ENCODE results near the gene REX1BD. TPM values are rescaled to one million over a fixed set of nuclear protein-coding genes. Genes with fewer than 3 reads are reported as not detected.

The REX1BD gene
- total RNA-seq, 1 experiment from 2014 or later, result 39.9 TPM

DNA sequence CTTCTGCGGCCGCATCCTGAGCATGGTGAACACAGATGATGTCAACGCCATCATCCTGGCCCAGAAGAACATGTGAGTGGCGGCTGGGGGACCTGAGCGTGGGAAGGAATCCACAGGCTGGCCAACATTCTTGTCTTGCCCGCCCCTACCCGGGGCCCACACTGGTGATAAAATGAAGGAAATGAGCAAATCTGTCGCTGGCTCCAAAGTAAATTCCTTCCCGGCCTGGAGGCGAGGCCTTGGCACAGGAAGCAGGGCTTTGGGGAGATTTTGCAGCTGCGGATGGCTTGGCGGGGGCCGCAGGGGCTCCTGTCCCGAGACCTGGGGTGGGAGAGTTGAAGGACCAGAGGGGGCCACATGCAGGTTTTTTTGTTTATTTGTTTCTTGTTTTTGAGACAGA is 26.5 kb upstream of the REX1BD start:
- no peak for DNase-seq
- no TSS peak for BruUV-seq (replicated peaks)
- H3K27me3 Mint-ChIP-seq (ENCODE audit: unreplicated experiment), result no peaks in the 10 kb centered on the region
- intact Hi-C loops (cut with micrococcal nuclease; ENCODE audit: unreplicated experiment), result no loop called here
- CTCF ChIA-PET, result no interaction called here
- no peak overlapping the region for H3K4me3 Mint-ChIP-seq (ENCODE audit: low read depth, unreplicated experiment)
- TF ChIP-seq, protein P1, sequence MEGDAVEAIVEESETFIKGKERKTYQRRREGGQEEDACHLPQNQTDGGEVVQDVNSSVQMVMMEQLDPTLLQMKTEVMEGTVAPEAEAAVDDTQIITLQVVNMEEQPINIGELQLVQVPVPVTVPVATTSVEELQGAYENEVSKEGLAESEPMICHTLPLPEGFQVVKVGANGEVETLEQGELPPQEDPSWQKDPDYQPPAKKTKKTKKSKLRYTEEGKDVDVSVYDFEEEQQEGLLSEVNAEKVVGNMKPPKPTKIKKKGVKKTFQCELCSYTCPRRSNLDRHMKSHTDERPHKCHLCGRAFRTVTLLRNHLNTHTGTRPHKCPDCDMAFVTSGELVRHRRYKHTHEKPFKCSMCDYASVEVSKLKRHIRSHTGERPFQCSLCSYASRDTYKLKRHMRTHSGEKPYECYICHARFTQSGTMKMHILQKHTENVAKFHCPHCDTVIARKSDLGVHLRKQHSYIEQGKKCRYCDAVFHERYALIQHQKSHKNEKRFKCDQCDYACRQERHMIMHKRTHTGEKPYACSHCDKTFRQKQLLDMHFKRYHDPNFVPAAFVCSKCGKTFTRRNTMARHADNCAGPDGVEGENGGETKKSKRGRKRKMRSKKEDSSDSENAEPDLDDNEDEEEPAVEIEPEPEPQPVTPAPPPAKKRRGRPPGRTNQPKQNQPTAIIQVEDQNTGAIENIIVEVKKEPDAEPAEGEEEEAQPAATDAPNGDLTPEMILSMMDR (IDR thresholded peaks at IDR 0.05; ENCODE audit: unreplicated experiment), result no peak
- H3K9me3 Mint-ChIP-seq (ENCODE audit: low read depth, unreplicated experiment), result no peaks in the 10 kb centered on the region
- peaks cover 32% of the 10 kb centered on the region for H3K36me3 Mint-ChIP-seq (ENCODE audit: insufficient read depth, unreplicated experiment)
- H3K27ac Mint-ChIP-seq (ENCODE audit: unreplicated experiment), result no peak overlapping the region
- peaks cover 8% of the 10 kb centered on the region for H3K4me1 Mint-ChIP-seq (ENCODE audit: low read depth, unreplicated experiment)

DNA sequence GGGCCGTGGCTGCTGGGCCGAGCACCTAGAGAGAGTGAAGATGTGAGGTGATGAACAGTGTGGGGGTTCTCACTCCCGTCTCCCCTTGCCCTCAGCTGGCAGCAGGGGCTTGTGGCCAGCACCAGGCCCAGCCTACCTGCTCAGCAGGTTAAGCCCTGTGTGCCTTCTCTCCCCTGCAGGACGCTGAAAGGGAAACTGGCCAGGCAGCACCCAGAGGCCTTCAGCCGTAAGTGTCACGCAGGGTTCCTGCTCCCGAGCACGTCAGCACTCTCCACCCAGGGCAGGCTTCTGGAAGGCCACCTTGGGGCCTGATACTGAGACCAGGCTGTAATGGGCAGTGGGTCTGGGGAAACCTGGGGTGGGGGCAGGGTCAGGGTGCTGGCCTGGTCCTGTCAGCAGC is 21.6 kb upstream of the REX1BD start:
- Mint-ChIP-seq H3K4me1 (ENCODE audit: low read depth, unreplicated experiment) (no peaks in the 10 kb centered on the region), H3K9me3 (ENCODE audit: low read depth, unreplicated experiment) (no peaks in the 10 kb centered on the region), H3K27me3 (ENCODE audit: unreplicated experiment) (no peaks in the 10 kb centered on the region), H3K27ac (ENCODE audit: unreplicated experiment) (no peak overlapping the region), H3K36me3 (ENCODE audit: insufficient read depth, unreplicated experiment) (peaks cover 30% of the 10 kb centered on the region), H3K4me3 (ENCODE audit: low read depth, unreplicated experiment) (no peak overlapping the region)
- intact Hi-C loops (cut with micrococcal nuclease; ENCODE audit: unreplicated experiment), result no loop called here
- CTCF ChIA-PET, result no interaction called here
- no peak for DNase-seq
- BruUV-seq (replicated peaks), result no TSS peak
- TF ChIP-seq, protein P1 (IDR thresholded peaks at IDR 0.05; ENCODE audit: unreplicated experiment), result no peak

DNA sequence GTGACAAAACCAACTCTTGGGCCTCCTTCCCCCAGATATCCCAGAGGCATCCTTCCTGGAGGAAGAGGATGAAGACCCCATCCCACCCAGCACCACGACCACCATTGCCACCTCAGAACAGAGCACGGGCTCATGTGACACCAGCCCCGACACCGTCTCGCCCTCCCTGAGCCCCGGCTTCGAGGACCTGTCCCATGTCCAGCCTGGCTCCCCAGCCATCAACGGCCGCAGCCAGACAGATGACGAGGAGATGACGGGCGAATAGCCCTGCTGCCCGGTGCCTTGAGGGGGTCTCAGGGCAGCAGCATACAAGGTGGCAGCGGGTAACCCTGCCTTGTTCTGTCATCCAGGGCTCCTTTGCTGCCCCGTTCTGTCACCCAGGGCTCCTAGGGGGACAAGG is 20.2 kb upstream of the REX1BD start:
- DNase-seq, result no peak
- Mint-ChIP-seq H3K27me3 (ENCODE audit: unreplicated experiment) (no peaks in the 10 kb centered on the region), H3K27ac (ENCODE audit: unreplicated experiment) (no peak overlapping the region), H3K9me3 (ENCODE audit: low read depth, unreplicated experiment) (no peaks in the 10 kb centered on the region), H3K4me3 (ENCODE audit: low read depth, unreplicated experiment) (no peak overlapping the region), H3K36me3 (ENCODE audit: insufficient read depth, unreplicated experiment) (peaks cover 41% of the 10 kb centered on the region), H3K4me1 (ENCODE audit: low read depth, unreplicated experiment) (peaks cover 10% of the 10 kb centered on the region)
- BruUV-seq (replicated peaks), result no TSS peak
- TF ChIP-seq, protein P1 (IDR thresholded peaks at IDR 0.05; ENCODE audit: unreplicated experiment), result no peak
- CTCF ChIA-PET, result no interaction called here
- intact Hi-C loops (cut with micrococcal nuclease; ENCODE audit: unreplicated experiment), result no loop called here

DNA sequence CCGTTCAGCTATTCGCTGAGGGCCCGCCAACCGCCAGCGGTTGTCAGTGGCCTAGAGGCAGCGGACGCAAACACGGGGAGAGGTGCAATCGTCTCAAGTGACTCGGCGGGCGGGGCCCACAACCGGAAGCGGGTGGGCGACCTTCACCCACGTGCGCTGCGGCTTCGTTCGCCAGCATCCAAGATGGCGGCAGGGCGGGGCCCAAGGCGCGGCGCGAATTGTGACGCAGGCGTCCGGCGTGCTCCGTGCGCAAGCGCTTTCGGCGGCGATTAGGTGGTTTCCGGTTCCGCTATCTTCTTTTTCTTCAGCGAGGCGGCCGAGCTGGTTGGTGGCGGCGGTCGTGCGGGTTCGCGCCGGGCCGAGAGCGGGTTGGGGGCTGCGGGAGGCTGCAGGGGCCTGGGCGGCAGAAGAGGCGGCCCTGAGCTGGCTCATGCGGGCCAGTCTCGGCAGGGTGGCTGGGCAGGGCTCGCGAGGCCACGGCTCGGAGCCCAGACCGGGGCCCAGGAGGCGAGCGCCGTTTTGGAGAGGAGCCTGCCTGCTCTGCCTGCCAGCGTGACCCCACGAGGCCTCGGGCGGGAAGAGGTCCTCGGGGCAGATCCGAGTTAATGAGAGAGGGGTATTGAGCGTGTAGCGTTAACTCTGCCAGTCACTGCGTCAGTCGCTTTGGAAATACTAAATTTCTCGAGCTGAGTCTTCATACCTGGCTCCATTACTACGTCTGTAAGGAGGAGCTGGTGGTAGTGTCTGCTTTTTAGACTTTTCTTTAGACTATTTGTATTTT is 16.8 kb upstream of the REX1BD start, which contains the start of gene UBA52:
Gene UBA52, plus strand, starts transcription at position 294 of the 781 bp plus-strand sequence. CDS start 1,444 bp downstream, outside the sequence.
- no peaks in the 10 kb centered on the region for H3K27me3 Mint-ChIP-seq (ENCODE audit: unreplicated experiment)
- intact Hi-C loops (cut with micrococcal nuclease; ENCODE audit: unreplicated experiment), result loop anchor here (10.0 kb wide), 1 partner anchor 107 kb away; no protein-coding TSS in a partner anchor
- CTCF ChIA-PET, result interaction anchor here (0.5 to 1.1 kb wide), 5 partner anchors 15 to 275 kb away, joined by 3 to 5 read pairs (median 3); no protein-coding TSS in a partner anchor
- H3K27ac Mint-ChIP-seq (ENCODE audit: unreplicated experiment), result peak within 1 kb of the TSS; percentile 82
- TF ChIP-seq, protein P1 (IDR thresholded peaks at IDR 0.05; ENCODE audit: unreplicated experiment), result no peak
- no TSS peak for BruUV-seq (replicated peaks)
- H3K4me3 Mint-ChIP-seq (ENCODE audit: low read depth, unreplicated experiment), result peak within 1 kb of the TSS; percentile 79
- H3K9me3 Mint-ChIP-seq (ENCODE audit: low read depth, unreplicated experiment), result no peaks in the 10 kb centered on the region
- peak; percentile 95 for DNase-seq
- H3K36me3 Mint-ChIP-seq (ENCODE audit: insufficient read depth, unreplicated experiment), result peaks cover 57% of the 10 kb centered on the region
- H3K4me1 Mint-ChIP-seq (ENCODE audit: low read depth, unreplicated experiment), result peaks cover 10% of the 10 kb centered on the region

Data from Calu3 (cell line).